ENCODE measurements around the gene PERCC1.
A peak's percentile ranks its signal among the peaks of the same experiment; 100 is the strongest.

PERCC1 gene

DNA sequence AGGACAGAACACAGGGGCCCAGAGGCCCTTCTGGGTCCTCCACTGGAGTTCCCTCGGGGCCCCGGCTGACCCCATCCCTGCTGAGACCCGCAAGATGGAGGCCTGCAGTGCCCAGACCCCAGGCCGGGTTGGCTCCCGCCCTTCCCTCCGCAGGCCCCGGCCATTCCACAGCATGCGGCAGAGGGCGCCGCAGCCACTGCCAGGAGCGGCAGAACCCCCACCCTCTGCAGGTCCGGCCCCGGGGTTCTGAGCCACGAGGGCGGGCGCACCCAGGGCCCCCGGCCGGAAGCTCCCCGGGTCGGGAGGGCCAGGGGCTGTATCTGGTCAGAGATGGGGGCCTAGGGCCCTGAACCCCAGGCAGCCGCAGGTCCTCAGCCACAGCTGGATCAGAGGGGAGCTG is 2.4 kb upstream of the PERCC1 start:
- TF ChIP-seq, protein P1, sequence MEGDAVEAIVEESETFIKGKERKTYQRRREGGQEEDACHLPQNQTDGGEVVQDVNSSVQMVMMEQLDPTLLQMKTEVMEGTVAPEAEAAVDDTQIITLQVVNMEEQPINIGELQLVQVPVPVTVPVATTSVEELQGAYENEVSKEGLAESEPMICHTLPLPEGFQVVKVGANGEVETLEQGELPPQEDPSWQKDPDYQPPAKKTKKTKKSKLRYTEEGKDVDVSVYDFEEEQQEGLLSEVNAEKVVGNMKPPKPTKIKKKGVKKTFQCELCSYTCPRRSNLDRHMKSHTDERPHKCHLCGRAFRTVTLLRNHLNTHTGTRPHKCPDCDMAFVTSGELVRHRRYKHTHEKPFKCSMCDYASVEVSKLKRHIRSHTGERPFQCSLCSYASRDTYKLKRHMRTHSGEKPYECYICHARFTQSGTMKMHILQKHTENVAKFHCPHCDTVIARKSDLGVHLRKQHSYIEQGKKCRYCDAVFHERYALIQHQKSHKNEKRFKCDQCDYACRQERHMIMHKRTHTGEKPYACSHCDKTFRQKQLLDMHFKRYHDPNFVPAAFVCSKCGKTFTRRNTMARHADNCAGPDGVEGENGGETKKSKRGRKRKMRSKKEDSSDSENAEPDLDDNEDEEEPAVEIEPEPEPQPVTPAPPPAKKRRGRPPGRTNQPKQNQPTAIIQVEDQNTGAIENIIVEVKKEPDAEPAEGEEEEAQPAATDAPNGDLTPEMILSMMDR (IDR thresholded peaks at IDR 0.05; ENCODE audit: low read depth, low read length) = peak; percentile 35
- DNase-seq (ENCODE audit: low read depth in 2 of 2) = peak; percentile 19 to 26
- H3K4me3 ChIP-seq (replicated peaks in 1 of 2; ENCODE audit: low read depth in 2 of 2, low read length in 2 of 2) = no peak overlapping the region

DNA sequence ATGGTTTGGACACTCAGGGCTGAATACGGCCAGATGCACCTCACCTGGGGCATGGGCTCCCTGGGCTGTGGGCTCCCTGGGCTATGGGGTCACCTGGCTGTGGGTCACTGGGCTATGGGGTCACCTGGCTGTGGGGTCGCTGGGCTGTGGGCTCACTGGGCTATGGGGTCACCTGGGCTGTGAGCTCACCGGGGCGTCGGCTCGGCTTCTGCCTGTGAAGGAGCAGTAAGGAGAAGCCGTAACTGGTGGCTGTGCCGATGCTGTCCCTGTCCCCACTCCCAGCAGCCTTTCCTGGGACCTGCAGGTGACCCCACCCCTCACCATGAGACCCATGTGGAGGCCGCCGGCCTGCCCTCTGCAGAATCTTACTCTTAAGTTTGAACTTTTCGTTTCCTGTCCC is 1.9 kb upstream of the PERCC1 start:
- TF ChIP-seq, protein P1 (IDR thresholded peaks at IDR 0.05; ENCODE audit: low read depth, low read length) = no peak
- H3K4me3 ChIP-seq (replicated peaks in 1 of 2; ENCODE audit: low read depth in 2 of 2, low read length in 2 of 2) = no peak overlapping the region

DNA sequence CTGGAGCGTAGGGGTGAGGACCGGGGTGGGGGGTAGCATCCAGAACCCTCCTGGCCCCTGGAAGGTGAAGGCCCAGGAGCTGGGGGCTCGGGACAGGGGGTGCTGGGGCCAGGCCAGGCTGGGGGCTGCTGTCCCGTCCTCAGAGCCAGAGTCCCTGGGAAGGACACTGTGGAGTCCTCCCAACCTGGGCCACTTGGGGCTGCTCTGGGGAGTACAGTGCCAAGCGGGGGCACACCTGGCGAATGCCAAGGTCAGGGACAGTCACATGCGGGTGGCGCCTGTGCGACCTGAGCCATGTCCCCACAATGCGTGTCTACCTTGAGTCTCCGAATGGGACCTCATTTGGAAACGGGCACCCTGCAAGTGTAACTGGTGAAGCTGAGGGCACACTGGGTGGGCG is 1.2 kb upstream of the PERCC1 start:
- TF ChIP-seq, protein P1 (IDR thresholded peaks at IDR 0.05; ENCODE audit: low read depth, low read length) = no peak
- DNase-seq (ENCODE audit: low read depth in 2 of 2) = no peak
- no peak overlapping the region for H3K4me3 ChIP-seq (replicated peaks in 1 of 2; ENCODE audit: low read depth in 2 of 2, low read length in 2 of 2)

More for the DNA sequence above, 1.9 kb upstream of the PERCC1 start:
- DNase-seq (ENCODE audit: low read depth in 2 of 2) = no peak

DNA sequence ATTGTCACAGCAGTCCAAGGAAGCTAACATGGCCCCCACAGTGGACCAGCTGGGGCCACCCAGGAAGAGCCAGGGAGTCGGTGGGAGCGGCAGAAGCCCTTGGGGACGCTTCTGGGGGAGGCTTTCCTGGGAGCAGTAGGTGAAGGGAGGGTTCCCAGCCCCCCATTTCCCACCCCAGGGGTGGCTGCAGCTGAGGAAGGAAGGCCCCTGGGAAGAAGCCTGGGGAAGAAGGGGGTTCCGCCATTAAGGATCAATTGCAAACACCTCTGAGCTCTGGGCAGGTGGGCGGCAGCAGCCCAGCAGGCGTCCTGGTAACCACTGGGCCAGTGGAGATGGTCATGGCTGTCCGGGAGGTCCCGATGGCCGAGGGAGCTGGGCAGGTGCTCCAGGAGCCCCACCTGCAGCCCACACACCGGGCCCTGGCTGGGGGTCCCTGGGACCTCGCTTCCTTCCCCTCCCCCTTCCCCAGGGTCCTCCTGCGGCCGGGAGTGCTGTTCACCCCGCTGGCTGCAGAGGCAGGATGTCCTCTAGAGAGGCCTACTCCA is 592 bp upstream of the PERCC1 start:
- no peak for DNase-seq (ENCODE audit: low read depth in 2 of 2)
- TF ChIP-seq, protein P1 (IDR thresholded peaks at IDR 0.05; ENCODE audit: low read depth, low read length) = no peak
- no peak overlapping the region for H3K4me3 ChIP-seq (replicated peaks in 1 of 2; ENCODE audit: low read depth in 2 of 2, low read length in 2 of 2)

DNA sequence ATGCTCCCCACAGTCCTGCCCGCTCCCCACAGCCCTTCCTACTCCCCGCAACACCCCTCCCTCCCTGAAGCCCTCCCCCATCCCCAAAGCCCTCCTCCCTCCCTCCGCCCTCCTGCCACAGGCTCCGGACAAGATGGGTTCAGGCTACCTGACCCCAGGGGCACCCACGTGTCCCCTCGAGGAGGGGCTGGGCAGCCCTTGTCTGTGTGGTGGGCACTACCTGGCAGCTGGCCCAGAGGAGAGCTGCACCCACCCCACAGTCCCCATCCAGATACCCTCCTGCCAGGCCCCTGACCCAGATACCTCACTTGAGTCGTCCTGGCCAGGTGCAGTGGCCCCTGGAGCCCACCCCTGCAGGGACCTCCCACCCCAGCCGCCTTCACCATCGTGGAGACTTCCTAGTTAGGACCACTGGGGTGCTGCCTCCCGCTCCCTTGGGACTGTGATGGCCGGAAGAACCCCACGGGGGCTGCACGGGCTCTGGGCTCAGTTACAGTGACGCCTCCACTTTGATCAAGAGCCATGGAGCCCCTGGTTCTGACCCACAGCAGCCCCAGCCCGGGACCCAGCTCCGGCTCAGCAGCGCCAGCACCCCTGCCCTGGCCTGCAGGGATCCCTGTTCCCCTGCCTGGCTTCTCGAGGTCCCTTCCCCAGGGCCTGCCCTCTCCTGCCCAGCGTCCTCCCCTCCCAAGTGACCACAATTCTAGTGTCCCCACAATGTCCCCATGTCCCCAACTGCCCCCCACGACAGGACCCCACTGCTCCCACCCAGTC is 806 bp downstream of the PERCC1 start:
- TF ChIP-seq, protein P1 (IDR thresholded peaks at IDR 0.05; ENCODE audit: low read depth, low read length) = no peak
- no peak overlapping the region for H3K4me3 ChIP-seq (replicated peaks in 1 of 2; ENCODE audit: low read depth in 2 of 2, low read length in 2 of 2)
- no peak for DNase-seq (ENCODE audit: low read depth in 2 of 2)

DNA sequence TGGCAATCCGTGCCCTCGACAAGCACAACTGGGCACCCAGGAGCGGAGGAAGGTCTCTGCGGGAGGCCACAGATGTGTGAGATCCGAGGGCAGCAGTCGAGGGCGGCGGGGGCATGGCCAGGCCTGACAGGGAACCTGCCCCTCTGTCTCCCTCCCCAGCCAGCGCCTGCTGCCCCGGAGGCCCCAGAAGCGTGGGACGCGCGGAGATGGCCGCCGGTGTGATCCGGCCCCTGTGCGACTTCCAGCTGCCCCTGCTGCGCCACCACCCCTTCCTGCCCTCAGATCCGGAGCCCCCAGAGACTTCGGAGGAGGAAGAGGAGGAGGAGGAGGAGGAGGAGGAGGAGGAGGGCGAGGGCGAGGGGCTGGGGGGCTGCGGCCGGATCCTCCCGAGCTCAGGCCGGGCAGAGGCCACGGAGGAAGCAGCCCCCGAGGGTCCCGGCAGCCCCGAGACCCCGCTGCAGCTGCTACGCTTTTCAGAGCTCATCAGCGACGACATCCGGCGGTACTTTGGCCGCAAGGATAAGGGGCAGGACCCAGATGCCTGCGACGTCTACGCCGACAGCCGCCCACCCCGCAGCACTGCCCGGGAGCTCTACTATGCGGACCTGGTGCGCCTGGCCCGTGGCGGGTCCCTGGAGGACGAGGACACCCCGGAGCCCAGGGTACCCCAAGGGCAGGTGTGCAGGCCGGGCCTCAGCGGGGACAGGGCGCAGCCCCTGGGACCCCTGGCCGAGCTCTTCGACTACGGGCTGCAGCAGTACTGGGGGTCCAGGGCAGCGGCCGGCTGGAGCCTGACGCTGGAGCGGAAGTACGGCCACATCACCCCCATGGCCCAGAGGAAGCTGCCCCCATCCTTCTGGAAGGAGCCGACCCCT is 1.7 kb downstream of the PERCC1 start:
- no peak for DNase-seq (ENCODE audit: low read depth in 2 of 2)
- TF ChIP-seq, protein P1 (IDR thresholded peaks at IDR 0.05; ENCODE audit: low read depth, low read length) = no peak
- H3K4me3 ChIP-seq (replicated peaks in 1 of 2; ENCODE audit: low read depth in 2 of 2, low read length in 2 of 2) = no peak overlapping the region
